Glutamatergic neuron (in vitro differentiated cells): ENCODE data around the gene IFT27. TPM values are rescaled to one million over a fixed set of nuclear protein-coding genes. Genes with fewer than 3 reads are reported as not detected.

Source experiments
- DNase-seq: peaks from one replicate; pipeline ENCODE4 v3.0.0; 2022
- H3K27ac Mint-ChIP-seq: one replicate; pipeline ENCODE4 v1.8.0; 2020; ENCODE audit warnings: mild to moderate bottlenecking, mixed read lengths, inconsistent platforms; ENCODE audit not compliant: unreplicated experiment
- H3K27me3 Mint-ChIP-seq: one replicate; pipeline ENCODE4 v1.8.0; 2020; ENCODE audit warnings: mild to moderate bottlenecking, moderate library complexity, mixed read lengths, inconsistent platforms; ENCODE audit not compliant: unreplicated experiment
- H3K36me3 Mint-ChIP-seq: one replicate; pipeline ENCODE4 v1.8.0; 2020; ENCODE audit warnings: mild to moderate bottlenecking, mixed read lengths, inconsistent platforms; ENCODE audit not compliant: unreplicated experiment
- H3K4me1 Mint-ChIP-seq: one replicate; pipeline ENCODE4 v1.8.0; 2020; ENCODE audit warnings: mild to moderate bottlenecking, low read depth, mixed read lengths, inconsistent platforms; ENCODE audit not compliant: unreplicated experiment
- H3K4me3 Mint-ChIP-seq: one replicate; pipeline ENCODE4 v1.8.0; 2020; ENCODE audit warnings: mild to moderate bottlenecking, mixed read lengths, inconsistent platforms; ENCODE audit not compliant: unreplicated experiment
- H3K9me3 Mint-ChIP-seq: one replicate; pipeline ENCODE4 v1.8.0; 2020; ENCODE audit warnings: mild to moderate bottlenecking, moderate library complexity, mixed read lengths, inconsistent platforms; ENCODE audit not compliant: unreplicated experiment
- CTCF ChIP-seq: fragments of 200-600 bp; sonication (generic); IDR thresholded peaks from one replicate; pipeline ENCODE4 v1.5.0; 2021; ENCODE audit not compliant: partially characterized antibody, unreplicated experiment
- total RNA-seq: library from RNA; stranded (reverse); fragmentation: NEBNext Ultra II Directional; extraction: Animal tissue kit (Norgen Biotek cat#: 25700); gene quantifications from one replicate; pipeline ENCODE4 v1.2.1, GENCODE V29; 2021; ENCODE audit not compliant: unreplicated experiment

Gene IFT27
- total RNA-seq, 1 donor from 2014 or later: 54.2 TPM

GRCh38 chr22:36753916-36754315 lies 22.0 kb downstream of the IFT27 start:
- no peak overlapping the region for H3K4me3 Mint-ChIP-seq
- no peaks in the 10 kb centered on the region for H3K27me3 Mint-ChIP-seq
- H3K36me3 Mint-ChIP-seq: no peaks in the 10 kb centered on the region
- TF ChIP-seq CTCF: no peak
- peaks cover 7% of the 10 kb centered on the region for H3K4me1 Mint-ChIP-seq
- no peaks in the 10 kb centered on the region for H3K9me3 Mint-ChIP-seq
- no peak overlapping the region for H3K27ac Mint-ChIP-seq
- no peak for DNase-seq

DNA sequence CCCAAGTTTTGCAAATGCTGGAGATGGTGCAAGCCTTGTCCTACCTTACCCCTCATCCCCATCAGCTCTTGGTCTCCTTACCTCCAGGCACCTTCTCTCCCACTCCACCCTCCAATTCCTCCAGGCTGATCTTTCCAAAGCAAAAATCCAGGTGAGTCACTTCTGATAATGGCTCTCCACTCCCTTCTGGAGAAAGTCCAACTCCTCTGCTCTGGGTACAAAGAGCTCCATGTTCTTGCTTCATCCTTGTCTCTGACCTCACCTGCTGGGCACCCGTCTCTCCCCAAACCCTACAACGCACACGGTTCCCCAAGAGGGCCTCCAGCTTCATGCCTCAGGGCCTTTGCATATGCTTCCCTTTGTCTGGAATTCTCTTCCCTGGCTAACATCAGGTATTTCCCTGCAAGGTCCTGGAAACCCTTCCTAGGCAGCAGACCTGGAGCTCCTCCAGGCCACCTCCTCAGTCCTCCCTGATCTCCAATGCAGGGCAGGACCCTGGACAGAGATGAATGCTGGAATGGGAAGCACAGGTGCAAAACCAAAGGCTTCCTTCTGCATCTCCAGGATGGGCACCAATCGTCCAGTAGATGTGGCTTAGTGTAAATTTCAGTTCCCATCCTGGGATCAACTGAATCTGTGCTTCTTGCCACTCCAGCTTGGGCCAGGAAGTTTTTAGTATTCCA lies 22.7 kb downstream of the IFT27 start:
- Mint-ChIP-seq H3K36me3 (no peaks in the 10 kb centered on the region), H3K4me3 (no peak overlapping the region), H3K27ac (no peak overlapping the region), H3K9me3 (no peaks in the 10 kb centered on the region), H3K4me1 (peaks cover 9% of the 10 kb centered on the region), H3K27me3 (no peaks in the 10 kb centered on the region)
- DNase-seq: no peak
- TF ChIP-seq CTCF: no peak

GRCh38 chr22:36746375-36746970 lies 29.4 kb downstream of the IFT27 start:
- Mint-ChIP-seq H3K27ac (no peak overlapping the region), H3K36me3 (peaks cover 4% of the 10 kb centered on the region), H3K9me3 (peaks cover 4% of the 10 kb centered on the region), H3K4me1 (peaks cover 16% of the 10 kb centered on the region), H3K4me3 (no peak overlapping the region), H3K27me3 (peaks cover 7% of the 10 kb centered on the region)
- DNase-seq: no peak
- TF ChIP-seq CTCF: no peak

GRCh38 chr22:36745301-36745995 lies 30.5 kb downstream of the IFT27 start:
- Mint-ChIP-seq H3K4me1 (peaks cover 16% of the 10 kb centered on the region), H3K36me3 (peaks cover 4% of the 10 kb centered on the region), H3K9me3 (peaks cover 9% of the 10 kb centered on the region), H3K27me3 (peaks cover 7% of the 10 kb centered on the region), H3K27ac (no peak overlapping the region), H3K4me3 (no peak overlapping the region)
- DNase-seq: no peak
- no peak for TF ChIP-seq CTCF

GRCh38 chr22:36744791-36745190 lies 31.1 kb downstream of the IFT27 start:
- peaks cover 7% of the 10 kb centered on the region for H3K27me3 Mint-ChIP-seq
- no peak overlapping the region for H3K27ac Mint-ChIP-seq
- H3K4me3 Mint-ChIP-seq: no peak overlapping the region
- no peak for TF ChIP-seq CTCF
- peaks cover 14% of the 10 kb centered on the region for H3K4me1 Mint-ChIP-seq
- peaks cover 4% of the 10 kb centered on the region for H3K36me3 Mint-ChIP-seq
- DNase-seq: no peak
- peaks cover 9% of the 10 kb centered on the region for H3K9me3 Mint-ChIP-seq
